Lung (tissue), 12 donors: ENCODE measurements around the gene ANAPC13. TPM values are rescaled to one million over a fixed set of nuclear protein-coding genes. Genes with fewer than 3 reads are reported as not detected.

Source experiments
- ATAC-seq: fragments of 200-7000 bp; cut with Tn5 transposase; one replicate; pipeline ENCODE4 v1.9.1; 2020; ENCODE audit warnings: moderate number of reproducible peaks; ENCODE audit not compliant: insufficient read depth, low FRiP score
- DNase-seq, 3 donors: peaks; one replicate each; pipeline ENCODE4 v3.0.0-alpha.2; 2013 to 2017
- H3K27ac ChIP-seq, 2 donors: one replicate each; pipeline ENCODE4 v1.5.1; 2013; ENCODE audit warnings: mild to moderate bottlenecking in 2 of 2, moderate library complexity in 2 of 2, control low read depth in 1 of 2, inconsistent platforms in 1 of 2, low read depth in 1 of 2, low read length in 1 of 2
- H3K27me3 ChIP-seq, 3 donors: one replicate each; pipeline ENCODE4 v1.5.1; 2013; ENCODE audit warnings: low read length in 2 of 3; ENCODE audit not compliant: control insufficient read depth in 3 of 3, insufficient read depth in 3 of 3
- H3K36me3 ChIP-seq, 4 donors: one replicate each; pipeline ENCODE4 v1.5.1; 2013; ENCODE audit warnings: low read length in 4 of 4, mild to moderate bottlenecking in 1 of 4, moderate library complexity in 1 of 4; ENCODE audit not compliant: control insufficient read depth in 4 of 4, insufficient read depth in 4 of 4
- H3K4me1 ChIP-seq, 5 donors: one replicate each; pipeline ENCODE4 v1.5.1; 2013; ENCODE audit warnings: low read length in 5 of 5, mild to moderate bottlenecking in 2 of 5, moderate library complexity in 1 of 5; ENCODE audit not compliant: control insufficient read depth in 5 of 5, insufficient read depth in 5 of 5
- H3K4me3 ChIP-seq: one replicate; pipeline ENCODE4 v1.5.1; 2013; ENCODE audit warnings: mild to moderate bottlenecking, control low read depth, moderate library complexity
- H3K9ac ChIP-seq, 2 donors: one replicate each; pipeline ENCODE4 v1.5.1; 2013; ENCODE audit warnings: low read length in 2 of 2, control low read depth in 1 of 2; ENCODE audit not compliant: insufficient read depth in 1 of 2
- H3K9me3 ChIP-seq, 4 donors: one replicate each; pipeline ENCODE4 v1.5.1; 2013; ENCODE audit warnings: low read length in 3 of 4, mild to moderate bottlenecking in 1 of 4, moderate library complexity in 1 of 4; ENCODE audit not compliant: control insufficient read depth in 4 of 4, insufficient read depth in 3 of 4
- CTCF ChIP-seq: IDR thresholded peaks from 2 replicates; pipeline ENCODE4 v1.5.1; 2012; ENCODE audit warnings: mild to moderate bottlenecking; ENCODE audit errors: control extremely low read depth, extremely low read depth
- WGBS, 2 donors: extraction: QIAGEN DNeasy Blood & Tissue Kit; methylation state at CpG; one replicate each; pipeline ENCODE4 v1.1.7; 2013; 5-methylcytosine and 5-hydroxymethylcytosine counted together
- polyA plus RNA-seq, 2 donors: library from polyadenylated mRNA; stranded (reverse); fragments of 200-250 nt; gene quantifications; one replicate each; pipeline ENCODE4 v1.2.1, GENCODE V29; 2013
- total RNA-seq, 2 donors: library from RNA; depleted of rRNA in 1 of 2; stranded (reverse); fragments of >200 nt in 1 of 2; gene quantifications; one replicate each; pipeline ENCODE4 v1.2.1, GENCODE V29; 2014 to 2021
- donor health status: control.
- donor health status: control.
- donor health status: Bipolar disorder and iron deficiency.
- donor health status: healthy.
- donor health status: DM: yes; HTN: yes; CAD: no.

The ANAPC13 gene
- total and polyA plus RNA-seq, 4 donors, result 36.9 to 85.2 (median 63.1) TPM

- 77 to 80% methylated on average over 1 of the region's 1 CpG for WGBS, 2 donors
- ATAC-seq, result no peak
- Histone ChIP-seq H3K27me3 (no peaks in the 10 kb centered on the region), H3K27ac (no peak overlapping the region), H3K9ac (no peak overlapping the region), H3K4me3 (no peak overlapping the region), H3K9me3 (no peaks in the 10 kb centered on the region), H3K36me3 (no peaks in the 10 kb centered on the region), H3K4me1 (peaks cover 2 to 20% (median 4%) of the 10 kb centered on the region in 5 donors)
- no peak for DNase-seq
- no peak for TF ChIP-seq CTCF
Measured at GRCh38 chr3:134447351-134447750, 38.4 kb downstream of the ANAPC13 start.

- ATAC-seq (peak; percentile 20), DNase-seq (peak in 1 of 3 donors; percentile 17)
- H3K27ac ChIP-seq, result peak overlapping the region in 1 of 2 donors; percentile 9
- WGBS, 2 donors, result 40 to 45% methylated on average over 3 of the region's 3 CpGs
- H3K27me3 ChIP-seq, result no peaks in the 10 kb centered on the region
- no peaks in the 10 kb centered on the region for H3K9me3 ChIP-seq
- H3K9ac ChIP-seq, result no peak overlapping the region
- no peaks in the 10 kb centered on the region for H3K36me3 ChIP-seq
- peaks cover 2 to 20% (median 4%) of the 10 kb centered on the region in 5 donors for H3K4me1 ChIP-seq
- H3K4me3 ChIP-seq, result no peak overlapping the region
- no peak for TF ChIP-seq CTCF
Measured at GRCh38 chr3:134446800-134447199, 39.0 kb downstream of the ANAPC13 start.

DNA sequence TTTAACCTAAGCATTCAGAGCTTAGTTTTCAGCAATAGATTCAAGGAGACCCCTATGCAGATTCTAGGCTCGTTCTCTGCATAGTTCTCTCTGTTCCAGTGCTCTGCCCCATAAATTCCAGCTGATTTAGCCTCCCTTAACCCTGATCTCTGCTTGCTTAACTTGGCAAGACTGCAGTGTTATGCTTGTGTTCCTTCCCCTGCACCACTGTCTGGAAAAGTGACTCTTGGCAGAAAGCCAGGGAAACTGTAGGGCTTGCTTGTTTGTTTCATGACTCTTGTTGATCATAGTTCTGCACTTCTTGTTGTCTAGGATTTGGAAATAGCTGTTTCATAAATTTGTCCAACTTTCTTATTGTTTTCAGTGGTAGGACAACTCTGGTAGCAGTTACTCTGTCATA lies 40.1 kb downstream of the ANAPC13 start:
- no peaks in the 10 kb centered on the region for H3K27me3 ChIP-seq
- H3K4me1 ChIP-seq, result peaks cover 2 to 20% (median 4%) of the 10 kb centered on the region in 5 donors
- H3K9ac ChIP-seq, result no peak overlapping the region
- H3K9me3 ChIP-seq, result no peaks in the 10 kb centered on the region
- TF ChIP-seq CTCF, result no peak
- WGBS, 2 donors, result 33 to 55% methylated on average over 1 of the region's 1 CpG
- DNase-seq (peak; percentile 78 to 94 (median 91)), ATAC-seq (no peak)
- H3K4me3 ChIP-seq, result no peak overlapping the region
- H3K27ac ChIP-seq, result no peak overlapping the region
- H3K36me3 ChIP-seq, result no peaks in the 10 kb centered on the region

GRCh38 chr3:134445095-134445494 lies 40.7 kb downstream of the ANAPC13 start:
- no peak for TF ChIP-seq CTCF
- no peak for ATAC-seq
- WGBS, 2 donors, result 80 to 84% methylated on average over 1 of the region's 1 CpG
- Histone ChIP-seq H3K9me3 (no peaks in the 10 kb centered on the region), H3K27ac (no peak overlapping the region), H3K27me3 (no peaks in the 10 kb centered on the region), H3K9ac (no peak overlapping the region), H3K4me3 (no peak overlapping the region), H3K4me1 (peaks cover 2 to 20% (median 4%) of the 10 kb centered on the region in 5 donors), H3K36me3 (no peaks in the 10 kb centered on the region)
- no peak for DNase-seq
